ENCODE measurements around the gene RABEPK.

- TF ChIP-seq POLR2A (IDR thresholded peaks at IDR 0.05; ENCODE audit: low read depth, low read length) (no peak), POLR2AphosphoS5 (IDR thresholded peaks at IDR 0.05; ENCODE audit: low read depth, low read length) (no peak), TAF1 (IDR thresholded peaks at IDR 0.05; ENCODE audit: borderline replicate concordance, low read depth, low read length) (no peak)
Observed at GRCh38 chr9:125280945-125281344, 80.6 kb downstream of the RABEPK start.

Measured in GM12892 (cell line).